GM12878 (cell line): ENCODE measurements around the gene MAP4K4. TPM values are rescaled to one million over a fixed set of nuclear protein-coding genes. Genes with fewer than 3 reads are reported as not detected.

ENCODE experiments used
- ATAC-seq: fragments of 200-7000 bp; cut with Tn5 transposase; 3 replicates; pipeline ENCODE4 v1.9.1; 2020; ENCODE audit warnings: mild to moderate bottlenecking, moderate library complexity
- BruUV-seq: library from RNA; stranded (reverse); fragments of 400-500 nt; replicated peaks from 2 replicates; lab custom pipeline; 2021; lab: Mats Ljungman, UMichigan
- CTCF ChIA-PET: fragments of 300-600 bp; sonication (Branson Sonifier 250); formaldehyde crosslinking; extraction: SDS; loops from one replicate; lab custom pipeline; 2021; ENCODE audit warnings: inconsistent platforms; lab: Yijun Ruan, JAX
- POLR2A ChIA-PET: fragments of 350-600 bp; formaldehyde crosslinking; extraction: SDS; loops from one replicate; lab custom pipeline; 2021; ENCODE audit warnings: inconsistent platforms; lab: Charles Lee
- RAD21 ChIA-PET: fragments of 300-600 bp; sonication (Branson Sonifier 250); formaldehyde crosslinking; loops from one replicate; lab custom pipeline; 2023; ENCODE audit warnings: antibody characterized with exemption; ENCODE audit not compliant: unreplicated experiment; lab: Charles Lee
- SMC1A ChIA-PET: fragments of 300-600 bp; sonication (Branson Sonifier 250); formaldehyde crosslinking; loops from one replicate; lab custom pipeline; 2023; ENCODE audit not compliant: unreplicated experiment, uncharacterized antibody; lab: Charles Lee
- DNase-seq: peaks from one replicate; pipeline ENCODE4 v3.0.0-alpha.2; 2011; ENCODE audit warnings: low read depth, low spot score
- FAIRE-seq: peaks from 3 replicates; lab custom pipeline; 2011; peaks lifted over from hg19 to GRCh38; lab: Jason Lieb, UNC
- H2AFZ ChIP-seq: 2 replicates; pipeline ENCODE4 v1.6.0; 2011; ENCODE audit warnings: low read depth, low read length, control low read depth; ENCODE audit not compliant: control insufficient read depth
- H3K27ac ChIP-seq: 2 replicates; pipeline ENCODE4 v1.5.1; 2011; ENCODE audit warnings: control low read depth; ENCODE audit not compliant: control insufficient read depth, insufficient read depth
- H3K27me3 ChIP-seq, 2 experiments: replicated peaks in 1 of 2; 2 replicates each; pipeline versions ENCODE4 v1.6.0 to v1.6.1; 2011; ENCODE audit warnings: low read length in 1 of 2; ENCODE audit not compliant: control insufficient read depth in 2 of 2, insufficient read depth in 2 of 2
- H3K36me3 ChIP-seq, 2 experiments: 2 replicates each; pipeline ENCODE4 v1.5.1; 2011; ENCODE audit warnings: low read length in 1 of 2; ENCODE audit not compliant: control insufficient read depth in 2 of 2, insufficient read depth in 2 of 2
- H3K4me1 ChIP-seq: 2 replicates; pipeline ENCODE4 v1.6.1; 2011; ENCODE audit warnings: mild to moderate bottlenecking, low read length, moderate library complexity, mixed read lengths; ENCODE audit not compliant: control insufficient read depth, insufficient read depth
- H3K4me2 ChIP-seq: 2 replicates; pipeline ENCODE4 v1.6.0; 2011; ENCODE audit warnings: control low read depth; ENCODE audit not compliant: control insufficient read depth, insufficient read depth
- H3K4me3 ChIP-seq: fragments of 200-600 bp; sonication (generic); 2 replicates; pipeline ENCODE4 v1.5.1; 2016
- H3K79me2 ChIP-seq: 2 replicates; pipeline ENCODE4 v1.6.0; 2011; ENCODE audit warnings: low read length; ENCODE audit not compliant: control insufficient read depth, insufficient read depth
- H3K9ac ChIP-seq: 2 replicates; pipeline ENCODE4 v1.8.0; 2011; ENCODE audit warnings: low read length, control low read depth, mixed read lengths; ENCODE audit not compliant: control insufficient read depth, insufficient read depth
- H3K9me3 ChIP-seq: replicated peaks from 3 replicates; pipeline ENCODE4 v1.5.1; 2011; ENCODE audit warnings: mild to moderate bottlenecking, low read length; ENCODE audit not compliant: control insufficient read depth, insufficient read depth
- H4K20me1 ChIP-seq: 2 replicates; pipeline ENCODE4 v1.6.0; 2011; ENCODE audit not compliant: control insufficient read depth, insufficient read depth
- BMI1 ChIP-seq: fragments of 450-650 bp; IDR thresholded peaks from 2 replicates; pipeline ENCODE4 v1.6.1; 2016; ENCODE audit warnings: mild to moderate bottlenecking, moderate library complexity, borderline replicate concordance
- CHD2 ChIP-seq: IDR thresholded peaks from 2 replicates; pipeline ENCODE4 v1.6.1; 2011; ENCODE audit warnings: low read depth, low read length, improper control_type of control experiment, borderline replicate concordance
- MXI1 ChIP-seq: fragments of 150-350 bp; IDR thresholded peaks from 2 replicates; pipeline ENCODE4 v1.6.1; 2011; ENCODE audit warnings: low read depth, mild to moderate bottlenecking, inconsistent platforms, low read length, improper control_type of control experiment
- NR2C2 ChIP-seq: IDR thresholded peaks from 2 replicates; pipeline ENCODE4 v1.6.1; 2011; ENCODE audit warnings: borderline replicate concordance, low read depth; ENCODE audit not compliant: control insufficient read depth, insufficient read length
- NR2F1 ChIP-seq: fragments of 450-650 bp; conservative IDR thresholded peaks from 2 replicates; pipeline ENCODE4 v1.6.1; 2017; ENCODE audit warnings: mild to moderate bottlenecking
- RB1 ChIP-seq: fragments of 450-650 bp; formaldehyde crosslinking; IDR thresholded peaks from 2 replicates; pipeline ENCODE4 v1.6.1; 2017; ENCODE audit warnings: mild to moderate bottlenecking, borderline replicate concordance
- SPI1 ChIP-seq: IDR thresholded peaks from 2 replicates; pipeline ENCODE4 v1.6.1; 2011; ENCODE audit warnings: low read depth, mild to moderate bottlenecking, low read length, moderate library complexity, borderline replicate concordance; ENCODE audit not compliant: insufficient read depth
- ZNF384 ChIP-seq: IDR thresholded peaks from 2 replicates; pipeline ENCODE4 v1.6.1; 2012; ENCODE audit warnings: low read depth, mild to moderate bottlenecking, low read length, improper control_type of control experiment, borderline replicate concordance
- WGBS: methylation state at CpG from one replicate; pipeline ENCODE4 v1.1.6; 2016; ENCODE audit warnings: low lambda C conversion rate; ENCODE audit not compliant: insufficient replicate concordance, insufficient coverage; ENCODE audit errors: missing lambda C conversion rate; 5-methylcytosine and 5-hydroxymethylcytosine counted together
- in situ Hi-C: fragments of 300-500 bp; cut with MboI; formaldehyde crosslinking; loops from 9 replicates; pipeline ENCODE4 v1.14.3; 2018; ENCODE audit warnings: mixed read lengths
- intact Hi-C: fragments of 100-400 bp; cut with micrococcal nuclease; formaldehyde crosslinking; loops from one replicate; pipeline ENCODE4 v1.14.2; 2022; ENCODE audit not compliant: unreplicated experiment
- polyA plus RNA-seq, 11 experiments: library from polyadenylated mRNA; depleted of rRNA in 4 of 11; unstranded in 6 of 11; stranded (reverse) in 5 of 11; fragments of >200 nt; fragmentation: Nextera tagmentation in 4 of 11; fragmentation: Illumina TruSeq in 1 of 11; extraction: Ambion mirVana in 4 of 11; extraction: Trizol in 1 of 11; gene quantifications; 1 replicate in 1 of 11; 2 replicates in 10 of 11; pipeline versions ENCODE4 v1.2.1 to v1.2.3, GENCODE V29; 2011 to 2016; ENCODE audit warnings: inconsistent platforms in 2 of 11, missing spikeins in 2 of 11, low read depth in 1 of 11
- total RNA-seq, 4 experiments: library from RNA; depleted of rRNA in 3 of 4; stranded (reverse); fragments of >200 nt in 3 of 4; fragmentation: Illumina TruSeq in 1 of 4; extraction: Trizol in 1 of 4; gene quantifications; 2 replicates each; pipeline versions ENCODE4 v1.2.1 to v1.2.3, GENCODE V29; 2013 to 2021
- TF ChIP-seq, protein P1 (sequence below): IDR thresholded peaks from 2 replicates; pipeline ENCODE4 v1.6.1; 2012; ENCODE audit warnings: low read length, inconsistent platforms
- TF ChIP-seq, protein P2 (sequence below): fragments of 450-650 bp; IDR thresholded peaks from 2 replicates; pipeline ENCODE4 v1.6.1; 2017; ENCODE audit warnings: mild to moderate bottlenecking, moderate library complexity

MAP4K4 gene
- total and polyA plus RNA-seq, 10 of the 15 experiments (the other 5 are each of a cell fraction or from before 2014, with no cell fraction given), result 1.9 to 50.4 (median 9.7) TPM

DNA sequence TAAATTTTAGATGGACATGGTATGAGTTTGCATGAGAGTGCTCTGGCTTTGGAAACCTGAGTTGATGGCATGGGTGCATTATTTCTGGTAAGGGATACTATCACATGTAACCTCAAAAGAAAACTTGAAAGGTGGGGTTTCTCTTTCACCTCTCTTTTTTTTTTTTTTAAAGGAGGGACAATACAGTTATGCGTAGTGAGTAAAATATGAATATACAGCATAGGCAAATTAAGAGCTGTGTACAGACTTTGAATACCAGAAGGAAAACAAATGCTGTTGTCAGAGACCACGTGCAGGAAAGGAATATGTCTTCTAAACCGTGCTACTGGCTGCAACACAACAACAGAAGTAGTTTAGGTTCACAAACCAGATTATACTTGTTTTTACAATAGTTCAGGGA, 82.1 kb downstream of the MAP4K4 start:
- H3K4me2 ChIP-seq, result no peak overlapping the region
- H3K9ac ChIP-seq, result no peak overlapping the region
- BruUV-seq, result no TSS peak
- H3K27ac ChIP-seq, result no peak overlapping the region
- no peak overlapping the region for H3K4me3 ChIP-seq
- no peaks in the 10 kb centered on the region for H3K36me3 ChIP-seq
- H3K9me3 ChIP-seq, result no peaks in the 10 kb centered on the region
- no peaks in the 10 kb centered on the region for H3K79me2 ChIP-seq
- TF ChIP-seq BMI1, result no peak
- peak; percentile 80 for TF ChIP-seq ZNF384
- POLR2A ChIA-PET, result no interaction called here
- in situ Hi-C loops (no loop called here), intact Hi-C loops (no loop called here)
- FAIRE-seq (no peak), ATAC-seq (peak; percentile 60), DNase-seq (no peak)
- H3K27me3 ChIP-seq, result peaks cover 0 to 4% of the 10 kb centered on the region in 2 experiments; a peak in 1 of 4 replicates
- no peaks in the 10 kb centered on the region for H3K4me1 ChIP-seq
- SMC1A ChIA-PET, result interaction anchor here (0.8 to 2.4 kb wide), 8 partner anchors 8 to 52 kb away, joined by 3 to 10 read pairs (median 6); no protein-coding TSS in a partner anchor
- WGBS, result 17% methylated on average over 3 of the region's 3 CpGs
- RAD21 ChIA-PET, result interaction anchor here (1.0 to 4.8 kb wide), 10 partner anchors 9 to 528 kb away, joined by 3 to 28 read pairs (median 4); no protein-coding TSS in a partner anchor
- CTCF ChIA-PET, result interaction anchor here (0.6 to 6.7 kb wide), 10 partner anchors 10 to 363 kb away, joined by 3 to 52 read pairs (median 3); no protein-coding TSS in a partner anchor
- H2AFZ ChIP-seq, result no peak overlapping the region
- H4K20me1 ChIP-seq, result no peaks in the 10 kb centered on the region; the same call in 1 of the 2 replicates

DNA sequence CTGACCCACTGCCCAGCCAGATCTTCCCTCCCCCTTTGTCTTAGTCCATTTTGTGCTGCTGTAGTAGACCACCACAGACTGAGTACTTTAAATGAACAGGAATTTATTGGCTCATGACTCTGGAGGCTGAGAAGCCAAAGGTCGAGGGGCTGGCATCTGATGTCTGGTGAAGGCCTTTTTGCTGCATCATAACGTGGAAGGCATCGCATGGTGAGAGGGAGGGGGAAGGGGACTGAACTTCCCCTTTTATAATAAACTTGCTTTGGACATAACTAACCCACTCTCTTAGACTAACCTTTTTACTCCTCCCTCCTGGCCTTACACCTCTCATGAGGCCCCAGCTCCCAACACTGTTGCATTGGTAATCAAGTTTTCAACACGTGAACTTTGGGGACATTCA, 83.8 kb downstream of the MAP4K4 start:
- ChIA-PET CTCF (interaction anchor here (2.1 to 6.7 kb wide), 4 partner anchors 11 to 362 kb away, joined by 5 to 52 read pairs (median 14); no protein-coding TSS in a partner anchor), SMC1A (interaction anchor here (1.0 to 2.7 kb wide), 6 partner anchors 10 to 362 kb away, joined by 3 to 8 read pairs (median 4); no protein-coding TSS in a partner anchor), POLR2A (no interaction called here), RAD21 (interaction anchor here (1.4 to 4.8 kb wide), 5 partner anchors 11 to 49 kb away, joined by 3 to 28 read pairs (median 4); no protein-coding TSS in a partner anchor)
- in situ Hi-C loops (no loop called here), intact Hi-C loops (no loop called here)
- Histone ChIP-seq H2AFZ (no peak overlapping the region), H4K20me1 (no peaks in the 10 kb centered on the region; the same call in 1 of the 2 replicates), H3K4me3 (no peak overlapping the region), H3K4me1 (no peaks in the 10 kb centered on the region), H3K9ac (no peak overlapping the region), H3K4me2 (no peak overlapping the region), H3K9me3 (no peaks in the 10 kb centered on the region), H3K27me3 (peaks cover 0 to 4% of the 10 kb centered on the region in 2 experiments; a peak in 1 of 4 replicates), H3K27ac (no peak overlapping the region), H3K36me3 (no peaks in the 10 kb centered on the region), H3K79me2 (no peaks in the 10 kb centered on the region)
- 11% methylated on average over 4 of the region's 4 CpGs for WGBS
- DNase-seq, result no peak
- TF ChIP-seq NR2F1 (peak; percentile 50; the same call in 1 of the 2 replicates), RB1 (0 out of 2 replicates have a peak, but pooled peaks have one; percentile 33), NR2C2 (no peak), SPI1 (peak; percentile 17; the same call in 1 of the 2 replicates), CHD2 (0 out of 2 replicates have a peak, but pooled peaks have one; percentile 10), MXI1 (0 out of 2 replicates have a peak, but pooled peaks have one; percentile 51)
- TF ChIP-seq, protein P1, sequence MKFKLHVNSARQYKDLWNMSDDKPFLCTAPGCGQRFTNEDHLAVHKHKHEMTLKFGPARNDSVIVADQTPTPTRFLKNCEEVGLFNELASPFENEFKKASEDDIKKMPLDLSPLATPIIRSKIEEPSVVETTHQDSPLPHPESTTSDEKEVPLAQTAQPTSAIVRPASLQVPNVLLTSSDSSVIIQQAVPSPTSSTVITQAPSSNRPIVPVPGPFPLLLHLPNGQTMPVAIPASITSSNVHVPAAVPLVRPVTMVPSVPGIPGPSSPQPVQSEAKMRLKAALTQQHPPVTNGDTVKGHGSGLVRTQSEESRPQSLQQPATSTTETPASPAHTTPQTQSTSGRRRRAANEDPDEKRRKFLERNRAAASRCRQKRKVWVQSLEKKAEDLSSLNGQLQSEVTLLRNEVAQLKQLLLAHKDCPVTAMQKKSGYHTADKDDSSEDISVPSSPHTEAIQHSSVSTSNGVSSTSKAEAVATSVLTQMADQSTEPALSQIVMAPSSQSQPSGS, result no peak
- TF ChIP-seq, protein P2, sequence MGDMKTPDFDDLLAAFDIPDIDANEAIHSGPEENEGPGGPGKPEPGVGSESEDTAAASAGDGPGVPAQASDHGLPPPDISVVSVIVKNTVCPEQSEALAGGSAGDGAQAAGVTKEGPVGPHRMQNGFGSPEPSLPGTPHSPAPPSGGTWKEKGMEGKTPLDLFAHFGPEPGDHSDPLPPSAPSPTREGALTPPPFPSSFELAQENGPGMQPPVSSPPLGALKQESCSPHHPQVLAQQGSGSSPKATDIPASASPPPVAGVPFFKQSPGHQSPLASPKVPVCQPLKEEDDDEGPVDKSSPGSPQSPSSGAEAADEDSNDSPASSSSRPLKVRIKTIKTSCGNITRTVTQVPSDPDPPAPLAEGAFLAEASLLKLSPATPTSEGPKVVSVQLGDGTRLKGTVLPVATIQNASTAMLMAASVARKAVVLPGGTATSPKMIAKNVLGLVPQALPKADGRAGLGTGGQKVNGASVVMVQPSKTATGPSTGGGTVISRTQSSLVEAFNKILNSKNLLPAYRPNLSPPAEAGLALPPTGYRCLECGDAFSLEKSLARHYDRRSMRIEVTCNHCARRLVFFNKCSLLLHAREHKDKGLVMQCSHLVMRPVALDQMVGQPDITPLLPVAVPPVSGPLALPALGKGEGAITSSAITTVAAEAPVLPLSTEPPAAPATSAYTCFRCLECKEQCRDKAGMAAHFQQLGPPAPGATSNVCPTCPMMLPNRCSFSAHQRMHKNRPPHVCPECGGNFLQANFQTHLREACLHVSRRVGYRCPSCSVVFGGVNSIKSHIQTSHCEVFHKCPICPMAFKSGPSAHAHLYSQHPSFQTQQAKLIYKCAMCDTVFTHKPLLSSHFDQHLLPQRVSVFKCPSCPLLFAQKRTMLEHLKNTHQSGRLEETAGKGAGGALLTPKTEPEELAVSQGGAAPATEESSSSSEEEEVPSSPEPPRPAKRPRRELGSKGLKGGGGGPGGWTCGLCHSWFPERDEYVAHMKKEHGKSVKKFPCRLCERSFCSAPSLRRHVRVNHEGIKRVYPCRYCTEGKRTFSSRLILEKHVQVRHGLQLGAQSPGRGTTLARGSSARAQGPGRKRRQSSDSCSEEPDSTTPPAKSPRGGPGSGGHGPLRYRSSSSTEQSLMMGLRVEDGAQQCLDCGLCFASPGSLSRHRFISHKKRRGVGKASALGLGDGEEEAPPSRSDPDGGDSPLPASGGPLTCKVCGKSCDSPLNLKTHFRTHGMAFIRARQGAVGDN, result no peak; the same call in 1 of the 2 replicates
- BruUV-seq, result no TSS peak
- ATAC-seq, result peak; percentile 75
- no peak for FAIRE-seq
